Upper lobe of left lung (tissue), 6 donors: ENCODE results near the gene ZNF527. TPM values are rescaled to one million over a fixed set of nuclear protein-coding genes. Genes with fewer than 3 reads are reported as not detected.
A peak's percentile ranks its signal among the peaks of the same experiment; 100 is the strongest.

Experiments used
- ATAC-seq, 2 donors: fragments of 200-7000 bp; cut with Tn5 transposase; one replicate each; pipeline ENCODE4 v1.9.1; 2022; ENCODE audit warnings: mild to moderate bottlenecking in 2 of 2, moderate library complexity in 2 of 2; ENCODE audit not compliant: low FRiP score in 2 of 2
- DNase-seq, 2 donors: peaks; one replicate each; pipeline ENCODE4 v3.0.0-alpha.2; 2019 to 2020
- H3K27ac ChIP-seq, 4 donors: fragments of 200-600 bp; sonication (generic); one replicate each; pipeline ENCODE4 v1.5.1; 2016 to 2019
- H3K27me3 ChIP-seq, 4 donors: fragments of 200-600 bp; sonication (generic); one replicate each; pipeline ENCODE4 v1.5.1; 2017 to 2019
- H3K36me3 ChIP-seq, 4 donors: fragments of 200-600 bp; sonication (generic); one replicate each; pipeline ENCODE4 v1.5.1; 2016 to 2019
- H3K4me1 ChIP-seq, 4 donors: fragments of 200-600 bp; sonication (generic); one replicate each; pipeline ENCODE4 v1.5.1; 2018 to 2019
- H3K4me3 ChIP-seq, 4 donors: fragments of 200-600 bp; sonication (generic); one replicate each; pipeline ENCODE4 v1.5.1; 2017 to 2019; ENCODE audit warnings: mild to moderate bottlenecking in 2 of 4, moderate library complexity in 1 of 4
- H3K9me3 ChIP-seq, 4 donors: fragments of 200-600 bp; sonication (generic); one replicate each; pipeline ENCODE4 v1.5.1; 2018 to 2019
- EP300 ChIP-seq, 4 donors: sonication (generic); formaldehyde crosslinking; IDR thresholded peaks; one replicate each; pipeline ENCODE4 v1.5.1; 2017; ENCODE audit warnings: antibody characterized with exemption in 4 of 4, control low read depth in 2 of 4
- POLR2A ChIP-seq, 4 donors: fragments of 450-650 bp; IDR thresholded peaks; one replicate each; pipeline ENCODE4 v1.5.1; 2016 to 2017; ENCODE audit warnings: antibody characterized with exemption in 4 of 4, mild to moderate bottlenecking in 2 of 4
- POLR2AphosphoS5 ChIP-seq, 2 donors: sonication (generic); formaldehyde crosslinking; IDR thresholded peaks; one replicate each; pipeline ENCODE4 v1.5.1; 2017; ENCODE audit warnings: antibody characterized with exemption in 2 of 2
- WGBS, 2 donors: methylation state at CpG; one replicate each; pipeline ENCODE4 v1.1.5; 2017 to 2018; 5-methylcytosine and 5-hydroxymethylcytosine counted together
- total RNA-seq, 6 donors: library from RNA; depleted of rRNA in 4 of 6; stranded (reverse); fragments of >200 nt in 4 of 6; gene quantifications; one replicate each; pipeline versions ENCODE4 v1.1.0 to v1.2.1, GENCODE V29; 2016 to 2021
- TF ChIP-seq, protein P1 (sequence below), 6 experiments: fragments of 450-650 bp in 4 of 6; fragments of 200-600 bp in 2 of 6; sonication (generic) in 2 of 6; IDR thresholded peaks; one replicate each; pipeline ENCODE4 v1.5.1; 2016 to 2019; ENCODE audit warnings: antibody characterized with exemption in 6 of 6
- donor health status: DM: no; HTN: no; CAD: no; lungs with moderate emphysema.
- donor health status: DM: no; HTN: yes; CAD: no; lungs with severe emphysema.

ZNF527 gene
- total RNA-seq, 6 donors from 2014 or later = 2.1 to 8.9 (median 3.5) TPM

DNA sequence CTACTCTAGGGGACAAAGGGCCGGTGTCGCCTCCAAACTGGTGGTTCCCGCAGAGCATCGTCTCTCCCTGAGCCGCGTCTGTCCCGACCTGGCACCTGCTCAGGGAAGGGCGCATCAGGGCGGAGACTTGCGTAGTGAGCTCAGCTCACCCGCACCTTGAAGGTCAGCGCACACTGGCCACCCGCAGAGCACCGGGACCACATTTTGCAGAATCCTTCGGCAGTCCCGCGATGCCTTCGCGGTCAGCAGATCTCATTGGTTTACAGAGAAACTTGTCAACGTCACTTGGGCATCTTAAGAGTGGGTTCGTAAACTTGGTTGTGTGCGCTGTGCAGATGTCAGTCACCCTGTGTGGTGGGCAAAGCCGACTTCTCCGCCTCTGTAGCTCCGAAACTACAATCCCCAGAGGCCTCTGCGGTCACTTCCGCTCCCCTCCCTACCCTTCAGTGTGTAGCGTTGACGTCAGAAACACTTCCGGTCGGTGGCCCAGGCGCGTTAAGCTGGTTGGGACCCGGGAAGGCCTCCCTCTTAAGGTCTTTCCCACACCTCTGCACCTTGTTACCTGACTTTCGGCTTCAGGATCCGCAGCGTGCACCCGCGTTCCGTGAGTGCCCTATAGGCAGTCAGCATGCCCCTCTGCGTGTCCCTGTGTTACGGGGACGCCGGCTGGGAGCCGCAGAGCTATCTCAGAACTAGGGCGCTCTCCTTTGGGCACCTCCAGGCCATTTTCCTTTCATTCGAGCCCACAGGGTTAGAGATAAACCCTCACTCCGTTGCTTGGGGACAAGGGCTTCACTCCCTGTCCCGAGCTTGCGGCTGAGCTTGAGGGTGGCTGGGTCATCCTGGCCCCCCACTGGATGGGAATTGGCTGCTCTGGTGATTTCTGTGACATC, 36.5 kb upstream of the ZNF527 start:
- ATAC-seq (peak; percentile 93 to 98), DNase-seq (peak; percentile 71 to 90)
- TF ChIP-seq POLR2AphosphoS5 (IDR thresholded peaks at IDR 0.05) (peak; percentile 79 to 81), POLR2A (IDR thresholded peaks at IDR 0.05) (peak in 1 of 4 donors; percentile 60), EP300 (IDR thresholded peaks at IDR 0.05) (no peak)
- TF ChIP-seq, protein P1, sequence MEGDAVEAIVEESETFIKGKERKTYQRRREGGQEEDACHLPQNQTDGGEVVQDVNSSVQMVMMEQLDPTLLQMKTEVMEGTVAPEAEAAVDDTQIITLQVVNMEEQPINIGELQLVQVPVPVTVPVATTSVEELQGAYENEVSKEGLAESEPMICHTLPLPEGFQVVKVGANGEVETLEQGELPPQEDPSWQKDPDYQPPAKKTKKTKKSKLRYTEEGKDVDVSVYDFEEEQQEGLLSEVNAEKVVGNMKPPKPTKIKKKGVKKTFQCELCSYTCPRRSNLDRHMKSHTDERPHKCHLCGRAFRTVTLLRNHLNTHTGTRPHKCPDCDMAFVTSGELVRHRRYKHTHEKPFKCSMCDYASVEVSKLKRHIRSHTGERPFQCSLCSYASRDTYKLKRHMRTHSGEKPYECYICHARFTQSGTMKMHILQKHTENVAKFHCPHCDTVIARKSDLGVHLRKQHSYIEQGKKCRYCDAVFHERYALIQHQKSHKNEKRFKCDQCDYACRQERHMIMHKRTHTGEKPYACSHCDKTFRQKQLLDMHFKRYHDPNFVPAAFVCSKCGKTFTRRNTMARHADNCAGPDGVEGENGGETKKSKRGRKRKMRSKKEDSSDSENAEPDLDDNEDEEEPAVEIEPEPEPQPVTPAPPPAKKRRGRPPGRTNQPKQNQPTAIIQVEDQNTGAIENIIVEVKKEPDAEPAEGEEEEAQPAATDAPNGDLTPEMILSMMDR (IDR thresholded peaks at IDR 0.05) = no peak
- H3K9me3 ChIP-seq = peaks cover 0 to 8% (median 2%) of the 10 kb centered on the region in 4 donors
- H3K4me1 ChIP-seq = peaks cover 9 to 31% (median 17%) of the 10 kb centered on the region in 4 donors
- H3K27ac ChIP-seq = peak overlapping the region; percentile 69 to 88 (median 86)
- WGBS, 2 donors = 12 to 13% methylated on average over 22 to 33 of the region's 50 CpGs
- peaks cover 0 to 12% (median 7%) of the 10 kb centered on the region in 4 donors for H3K36me3 ChIP-seq
- H3K27me3 ChIP-seq = no peaks in the 10 kb centered on the region
- H3K4me3 ChIP-seq = peak overlapping the region; percentile 51 to 71 (median 70)

DNA sequence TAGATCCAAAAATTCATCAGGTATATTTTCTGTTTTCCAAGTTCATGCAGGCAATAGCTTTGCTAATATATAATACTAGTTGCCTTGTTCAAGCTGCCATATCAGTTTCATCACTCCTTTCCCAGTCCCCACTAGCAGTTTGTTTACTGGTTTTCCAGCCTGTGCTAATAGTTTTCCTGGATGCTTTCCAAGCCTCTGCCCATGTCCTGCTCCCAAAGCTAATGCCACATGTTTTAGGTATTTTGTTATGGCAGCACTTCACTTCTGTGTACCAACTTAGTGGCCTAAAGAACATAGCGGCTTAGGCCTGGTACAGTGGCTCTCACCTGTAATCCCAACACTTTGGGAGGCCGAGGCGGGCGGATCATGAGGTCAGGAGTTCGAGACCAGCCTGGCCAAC, 28.1 kb upstream of the ZNF527 start:
- Histone ChIP-seq H3K27me3 (no peaks in the 10 kb centered on the region), H3K36me3 (peaks cover 4 to 39% (median 13%) of the 10 kb centered on the region in 4 donors), H3K27ac (no peak overlapping the region), H3K9me3 (peaks cover 0 to 17% (median 5%) of the 10 kb centered on the region in 4 donors), H3K4me3 (no peak overlapping the region), H3K4me1 (peaks cover 0 to 5% (median 0%) of the 10 kb centered on the region in 4 donors)
- TF ChIP-seq POLR2AphosphoS5 (IDR thresholded peaks at IDR 0.05) (no peak), POLR2A (IDR thresholded peaks at IDR 0.05) (no peak), EP300 (IDR thresholded peaks at IDR 0.05) (no peak)
- TF ChIP-seq, protein P1 (IDR thresholded peaks at IDR 0.05) = no peak
- ATAC-seq = no peak
- DNase-seq = no peak
- WGBS, 2 donors = 99 to 100% methylated on average over 5 of the region's 5 CpGs

DNA sequence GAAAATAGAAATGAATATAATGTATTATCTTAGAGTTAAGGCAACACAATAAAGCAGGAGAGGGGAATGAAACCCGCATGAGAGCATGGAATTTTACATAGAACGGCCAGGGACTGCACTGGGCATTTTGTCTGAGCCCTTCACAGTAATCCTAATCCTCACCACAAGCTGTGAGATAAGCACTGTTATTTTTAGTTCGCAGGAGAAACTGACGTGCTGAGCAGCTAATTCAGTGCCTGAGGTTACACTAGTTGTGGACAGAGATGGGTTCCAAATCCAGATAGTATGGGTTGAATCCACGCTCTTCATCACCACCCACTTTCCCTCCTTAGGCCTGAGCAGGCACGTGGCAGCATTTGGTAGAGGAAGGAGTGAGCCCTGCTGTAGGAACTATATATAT, 24.8 kb upstream of the ZNF527 start:
- H3K36me3 ChIP-seq = peaks cover 5 to 73% (median 37%) of the 10 kb centered on the region in 4 donors
- no peaks in the 10 kb centered on the region for H3K27me3 ChIP-seq
- no peak for ATAC-seq

GRCh38 chr19:37348060-37348459, 22.8 kb upstream of the ZNF527 start:
- DNase-seq (no peak), ATAC-seq (no peak)
- Histone ChIP-seq H3K4me3 (no peak overlapping the region), H3K27ac (no peak overlapping the region), H3K4me1 (no peaks in the 10 kb centered on the region), H3K9me3 (peaks cover 0 to 14% (median 6%) of the 10 kb centered on the region in 4 donors), H3K36me3 (peaks cover 5 to 88% (median 39%) of the 10 kb centered on the region in 4 donors), H3K27me3 (no peaks in the 10 kb centered on the region)
- no peak for TF ChIP-seq POLR2A (IDR thresholded peaks at IDR 0.05)
- no peak for TF ChIP-seq POLR2AphosphoS5 (IDR thresholded peaks at IDR 0.05)
- TF ChIP-seq EP300 (IDR thresholded peaks at IDR 0.05) = no peak
- TF ChIP-seq, protein P1 (IDR thresholded peaks at IDR 0.05) = no peak
- WGBS, 2 donors = 95 to 98% methylated on average over 3 of the region's 3 CpGs

More for the DNA sequence above, 24.8 kb upstream of the ZNF527 start:
- DNase-seq = no peak
- Histone ChIP-seq H3K27ac (no peak overlapping the region), H3K4me3 (no peak overlapping the region), H3K4me1 (no peaks in the 10 kb centered on the region), H3K9me3 (peaks cover 0 to 13% (median 9%) of the 10 kb centered on the region in 4 donors)
- no peak for TF ChIP-seq EP300 (IDR thresholded peaks at IDR 0.05)
- no peak for TF ChIP-seq POLR2A (IDR thresholded peaks at IDR 0.05)
- no peak for TF ChIP-seq POLR2AphosphoS5 (IDR thresholded peaks at IDR 0.05)
- TF ChIP-seq, protein P1 (IDR thresholded peaks at IDR 0.05) = no peak
- WGBS, 2 donors = 83 to 84% methylated on average over 6 of the region's 6 CpGs
